ENCODE measurements around the gene MT1A. TPM values are rescaled to one million over a fixed set of nuclear protein-coding genes. Genes with fewer than 3 reads are reported as not detected.

MT1A gene
- total and polyA plus RNA-seq, 2 donors (not counting 3 experiments of a cell fraction or from before 2014, with no cell fraction given) = 6.5 to 8.4 TPM

DNA sequence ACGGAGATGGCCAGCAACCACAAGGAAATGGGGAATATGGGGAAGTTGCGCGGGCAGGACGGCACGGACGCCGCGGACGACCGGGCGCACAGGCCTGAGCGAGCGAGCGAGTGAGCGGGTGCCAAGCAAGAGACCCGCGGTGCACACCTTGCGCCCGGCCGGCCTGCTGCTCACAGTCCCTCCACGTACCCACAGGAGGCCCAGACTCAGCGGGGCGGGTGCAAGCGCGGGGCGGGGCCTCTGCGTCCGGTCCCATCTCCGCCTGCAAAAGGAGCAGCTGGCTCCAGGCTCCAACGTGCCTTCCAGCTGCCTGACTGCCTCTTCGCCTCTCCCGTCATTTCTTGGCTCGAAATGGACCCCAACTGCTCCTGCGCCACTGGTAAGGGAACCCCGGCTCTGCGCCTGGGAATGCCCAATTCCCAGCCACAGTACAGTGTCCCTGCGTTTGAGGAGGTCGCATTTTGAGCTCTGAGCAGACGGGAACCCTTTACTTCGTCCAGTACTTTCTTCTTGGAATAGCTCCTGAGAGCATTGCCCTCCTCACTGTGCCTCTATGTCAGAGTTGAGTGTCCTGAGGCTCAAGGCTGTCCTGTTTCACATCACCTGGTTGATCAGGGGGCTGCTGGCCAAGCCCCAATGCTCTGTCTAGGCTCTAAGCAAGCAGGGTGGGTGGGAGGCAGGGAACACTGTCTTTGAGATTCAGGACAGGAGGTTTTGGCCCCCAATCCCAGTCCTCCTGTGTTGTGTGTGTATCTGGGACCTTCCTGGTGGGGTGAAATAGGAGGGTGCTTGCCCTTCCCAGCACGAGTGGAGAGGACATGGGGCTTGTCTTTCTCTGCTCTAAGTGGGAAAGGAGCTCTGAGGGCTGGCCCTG is 21.0 kb upstream of the MT1A start:
- peaks cover 52% of the 10 kb centered on the region for H3K4me1 ChIP-seq (ENCODE audit: control insufficient read depth, extremely low read depth, insufficient read depth, low read length)
- TF ChIP-seq POLR2AphosphoS5 (IDR thresholded peaks at IDR 0.05; ENCODE audit: insufficient read depth, low read depth, low read length) (peak; percentile 60), MYC (IDR thresholded peaks at IDR 0.05; ENCODE audit: low read depth, low read length) (no peak), POLR2A (IDR thresholded peaks at IDR 0.05; ENCODE audit: low read depth, low read length) (peak; percentile 61)
- TF ChIP-seq, protein P1, sequence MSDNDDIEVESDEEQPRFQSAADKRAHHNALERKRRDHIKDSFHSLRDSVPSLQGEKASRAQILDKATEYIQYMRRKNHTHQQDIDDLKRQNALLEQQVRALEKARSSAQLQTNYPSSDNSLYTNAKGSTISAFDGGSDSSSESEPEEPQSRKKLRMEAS (IDR thresholded peaks at IDR 0.05; ENCODE audit: insufficient read depth, insufficient read length) = no peak
- no TSS peak for BruUV-seq (replicated peaks)
- peak overlapping the region; percentile 59 for H3K27ac ChIP-seq (ENCODE audit: insufficient read depth, low read depth, low read length)
- DNase-seq (ENCODE audit: low read depth, low spot score) (no peak), FAIRE-seq (peak; percentile 69)
- no peaks in the 10 kb centered on the region for H3K27me3 ChIP-seq (ENCODE audit: control insufficient read depth in 2 of 2, insufficient read depth in 2 of 2, low read length in 2 of 2)
- H3K4me3 ChIP-seq (replicated peaks in 1 of 3; ENCODE audit: insufficient read depth in 1 of 3, low read depth in 1 of 3, low read length in 3 of 3) = peak overlapping the region; percentile 31 to 63 (median 41)
- ChIA-PET CTCF (interaction anchor here (0.8 to 2.3 kb wide), 8 partner anchors 9 to 85 kb away, joined by 3 to 10 read pairs (median 4); no protein-coding TSS in a partner anchor), POLR2A (interaction anchor here (0.9 to 1.8 kb wide), 5 partner anchors 8 to 84 kb away, joined by 3 to 11 read pairs (median 6); partner anchors contain the start of genes MT1E and MT2A)
- H3K9ac ChIP-seq (replicated peaks; ENCODE audit: extremely low read depth, insufficient read depth, low read length) = peak overlapping the region; percentile 63
- dilution Hi-C loops (cut with MboI; ENCODE audit: extremely low pct_ligation_motif_present, low sequenced_read_pairs) (no loop called here), intact Hi-C loops (cut with micrococcal nuclease) (no loop called here)
- H4K20me1 ChIP-seq (replicated peaks; ENCODE audit: control insufficient read depth, extremely low read depth, insufficient read depth, low read length) = no peaks in the 10 kb centered on the region
- no peaks in the 10 kb centered on the region for H3K9me3 ChIP-seq (replicated peaks; ENCODE audit: control insufficient read depth, insufficient read depth, low read length)
- H3K4me2 ChIP-seq (ENCODE audit: insufficient read depth, low read length) = peak overlapping the region; percentile 93
- peak overlapping the region; percentile 97 for H2AFZ ChIP-seq (ENCODE audit: low read depth, low read length)
- H3K79me2 ChIP-seq (ENCODE audit: control insufficient read depth, insufficient read depth, low read length) = peaks cover 11% of the 10 kb centered on the region
- H3K36me3 ChIP-seq (ENCODE audit: control insufficient read depth in 2 of 2, extremely low read depth in 1 of 2, insufficient read depth in 2 of 2, low read length in 2 of 2) = no peaks in the 10 kb centered on the region
- H3K9me1 ChIP-seq (replicated peaks; ENCODE audit: control insufficient read depth, extremely low read depth, insufficient read depth, low read length) = no peaks in the 10 kb centered on the region

DNA sequence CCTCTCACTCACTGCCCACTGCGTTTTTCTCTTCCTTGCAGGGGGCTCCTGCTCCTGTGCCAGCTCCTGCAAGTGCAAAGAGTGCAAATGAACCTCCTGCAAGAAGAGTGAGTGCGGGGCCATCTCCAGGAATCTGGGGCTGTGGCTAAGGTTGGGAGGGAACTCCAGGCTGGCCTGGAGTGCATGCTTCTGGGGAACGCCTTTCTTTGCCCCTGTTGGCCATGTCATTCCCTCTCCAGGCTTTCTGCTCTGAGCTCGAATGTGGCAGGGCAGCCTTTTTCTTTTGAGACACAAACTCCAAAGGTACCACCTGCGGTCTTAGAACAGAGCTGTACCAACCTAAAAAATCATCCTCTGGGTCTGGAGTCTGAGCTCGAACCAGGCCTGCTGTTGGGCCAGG is 20.3 kb upstream of the MT1A start:
- Histone ChIP-seq H3K4me3 (replicated peaks in 1 of 3; ENCODE audit: insufficient read depth in 1 of 3, low read depth in 1 of 3, low read length in 3 of 3) (no peak overlapping the region), H3K9ac (replicated peaks; ENCODE audit: extremely low read depth, insufficient read depth, low read length) (no peak overlapping the region), H3K4me2 (ENCODE audit: insufficient read depth, low read length) (peak overlapping the region; percentile 93), H3K27me3 (ENCODE audit: control insufficient read depth in 2 of 2, insufficient read depth in 2 of 2, low read length in 2 of 2) (no peaks in the 10 kb centered on the region), H3K9me1 (replicated peaks; ENCODE audit: control insufficient read depth, extremely low read depth, insufficient read depth, low read length) (no peaks in the 10 kb centered on the region), H3K9me3 (replicated peaks; ENCODE audit: control insufficient read depth, insufficient read depth, low read length) (no peaks in the 10 kb centered on the region), H3K79me2 (ENCODE audit: control insufficient read depth, insufficient read depth, low read length) (peaks cover 8% of the 10 kb centered on the region), H4K20me1 (replicated peaks; ENCODE audit: control insufficient read depth, extremely low read depth, insufficient read depth, low read length) (no peaks in the 10 kb centered on the region), H3K36me3 (ENCODE audit: control insufficient read depth in 2 of 2, extremely low read depth in 1 of 2, insufficient read depth in 2 of 2, low read length in 2 of 2) (no peaks in the 10 kb centered on the region), H3K4me1 (ENCODE audit: control insufficient read depth, extremely low read depth, insufficient read depth, low read length) (peaks cover 45% of the 10 kb centered on the region), H3K27ac (ENCODE audit: insufficient read depth, low read depth, low read length) (no peak overlapping the region), H2AFZ (ENCODE audit: low read depth, low read length) (no peak overlapping the region)
- no peak for FAIRE-seq
- TF ChIP-seq, protein P1 (IDR thresholded peaks at IDR 0.05; ENCODE audit: insufficient read depth, insufficient read length) = no peak
- TF ChIP-seq POLR2AphosphoS5 (IDR thresholded peaks at IDR 0.05; ENCODE audit: insufficient read depth, low read depth, low read length) (no peak), EZH2 (IDR thresholded peaks at IDR 0.05; ENCODE audit: borderline replicate concordance, low read depth, low read length, severe bottlenecking) (no peak), FOS (IDR thresholded peaks at IDR 0.05; ENCODE audit: borderline replicate concordance, insufficient read depth, low read length) (no peak), JUN (IDR thresholded peaks at IDR 0.05; ENCODE audit: borderline replicate concordance, insufficient read depth, insufficient read length, low read depth) (no peak), POLR2A (IDR thresholded peaks at IDR 0.05; ENCODE audit: low read depth, low read length) (no peak), GATA2 (IDR thresholded peaks at IDR 0.05; ENCODE audit: insufficient read depth, insufficient read length, low read depth, low read length) (no peak), MYC (IDR thresholded peaks at IDR 0.05; ENCODE audit: low read depth, low read length) (no peak)
- TF ChIP-seq, protein P2, sequence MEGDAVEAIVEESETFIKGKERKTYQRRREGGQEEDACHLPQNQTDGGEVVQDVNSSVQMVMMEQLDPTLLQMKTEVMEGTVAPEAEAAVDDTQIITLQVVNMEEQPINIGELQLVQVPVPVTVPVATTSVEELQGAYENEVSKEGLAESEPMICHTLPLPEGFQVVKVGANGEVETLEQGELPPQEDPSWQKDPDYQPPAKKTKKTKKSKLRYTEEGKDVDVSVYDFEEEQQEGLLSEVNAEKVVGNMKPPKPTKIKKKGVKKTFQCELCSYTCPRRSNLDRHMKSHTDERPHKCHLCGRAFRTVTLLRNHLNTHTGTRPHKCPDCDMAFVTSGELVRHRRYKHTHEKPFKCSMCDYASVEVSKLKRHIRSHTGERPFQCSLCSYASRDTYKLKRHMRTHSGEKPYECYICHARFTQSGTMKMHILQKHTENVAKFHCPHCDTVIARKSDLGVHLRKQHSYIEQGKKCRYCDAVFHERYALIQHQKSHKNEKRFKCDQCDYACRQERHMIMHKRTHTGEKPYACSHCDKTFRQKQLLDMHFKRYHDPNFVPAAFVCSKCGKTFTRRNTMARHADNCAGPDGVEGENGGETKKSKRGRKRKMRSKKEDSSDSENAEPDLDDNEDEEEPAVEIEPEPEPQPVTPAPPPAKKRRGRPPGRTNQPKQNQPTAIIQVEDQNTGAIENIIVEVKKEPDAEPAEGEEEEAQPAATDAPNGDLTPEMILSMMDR (IDR thresholded peaks at IDR 0.05; ENCODE audit: extremely low read depth in 1 of 2, insufficient read depth in 1 of 2, low read depth in 1 of 2, low read length in 2 of 2) = no peak
- ChIA-PET POLR2A (interaction anchor here (0.9 to 1.8 kb wide), 5 partner anchors 7 to 83 kb away, joined by 3 to 11 read pairs (median 6); partner anchors contain the start of genes MT1E and MT2A), CTCF (interaction anchor here (0.8 to 2.3 kb wide), 8 partner anchors 9 to 84 kb away, joined by 3 to 10 read pairs (median 4); no protein-coding TSS in a partner anchor)
- no peak for DNase-seq (ENCODE audit: low read depth, low spot score)
- BruUV-seq (replicated peaks) = no TSS peak
- dilution Hi-C loops (cut with MboI; ENCODE audit: extremely low pct_ligation_motif_present, low sequenced_read_pairs) (no loop called here), intact Hi-C loops (cut with micrococcal nuclease) (no loop called here)
